PC-9 (cell line): Measurements from ENCODE around the gene DNASE1L1. TPM values are rescaled to one million over a fixed set of nuclear protein-coding genes. Genes with fewer than 3 reads are reported as not detected.
A peak's percentile ranks its signal among the peaks of the same experiment; 100 is the strongest.

Experiments
- BruUV-seq: library from RNA; stranded (reverse); fragments of 400-500 nt; replicated peaks from 2 replicates; lab custom pipeline; 2021; lab: Mats Ljungman, UMichigan
- CTCF ChIA-PET: fragments of 300-600 bp; sonication (Branson Sonifier 250); formaldehyde crosslinking; loops from one replicate; lab custom pipeline; 2022; ENCODE audit warnings: antibody characterized with exemption; lab: Charles Lee
- POLR2A ChIA-PET: fragments of 300-600 bp; sonication (Branson Sonifier 250); formaldehyde crosslinking; loops from one replicate; lab custom pipeline; 2022; ENCODE audit warnings: antibody characterized with exemption; ENCODE audit not compliant: unreplicated experiment; lab: Charles Lee
- DNase-seq, 2 experiments: peaks; one replicate each; pipeline versions ENCODE4 v3.0.0 to v3.0.0-alpha.2; 2015 to 2022; ENCODE audit warnings: mixed read lengths in 1 of 2
- H2AFZ ChIP-seq: fragments of 200-600 bp; sonication (generic); 2 replicates; pipeline ENCODE4 v1.8.1; 2017; ENCODE audit warnings: antibody characterized with exemption
- H3F3A ChIP-seq: fragments of 200-600 bp; sonication (generic); 2 replicates; pipeline ENCODE4 v1.8.1; 2017; ENCODE audit warnings: antibody characterized with exemption, mild to moderate bottlenecking, low read depth; ENCODE audit not compliant: insufficient read depth
- H3K27ac ChIP-seq: fragments of 200-600 bp; sonication (generic); 2 replicates; pipeline ENCODE4 v1.6.1; 2016; ENCODE audit warnings: mixed run types
- H3K27me3 ChIP-seq: fragments of 200-600 bp; sonication (generic); 2 replicates; pipeline ENCODE4 v1.6.1; 2016; ENCODE audit warnings: low read depth, mixed run types; ENCODE audit not compliant: insufficient read depth
- H3K36me3 ChIP-seq: fragments of 200-600 bp; sonication (generic); 2 replicates; pipeline ENCODE4 v1.6.1; 2016; ENCODE audit warnings: low read depth, mixed run types
- H3K4me1 ChIP-seq: fragments of 200-600 bp; sonication (generic); replicated peaks from 2 replicates; pipeline ENCODE4 v1.6.1; 2016; ENCODE audit warnings: mixed run types; ENCODE audit not compliant: insufficient read depth
- H3K4me2 ChIP-seq: fragments of 200-600 bp; sonication (generic); 2 replicates; pipeline ENCODE4 v1.6.1; 2017; ENCODE audit warnings: mixed run types
- H3K4me3 ChIP-seq: fragments of 200-600 bp; sonication (generic); 2 replicates; pipeline ENCODE4 v1.6.1; 2016; ENCODE audit warnings: mixed run types
- H3K79me2 ChIP-seq: fragments of 200-600 bp; sonication (generic); 2 replicates; pipeline ENCODE4 v1.6.1; 2017; ENCODE audit warnings: low read depth, mixed run types
- H3K9me2 ChIP-seq: fragments of 200-600 bp; sonication (generic); 2 replicates; pipeline ENCODE4 v1.8.1; 2017; ENCODE audit warnings: mild to moderate bottlenecking; ENCODE audit not compliant: insufficient read depth
- H3K9me3 ChIP-seq: fragments of 200-600 bp; sonication (generic); 2 replicates; pipeline ENCODE4 v1.8.1; 2016; ENCODE audit warnings: low read depth; ENCODE audit not compliant: insufficient read depth
- H4K20me1 ChIP-seq: fragments of 200-600 bp; sonication (generic); 2 replicates; pipeline ENCODE4 v1.8.1; 2017; ENCODE audit not compliant: insufficient read depth
- CTCF ChIP-seq: fragments of 200-600 bp; sonication (generic); conservative IDR thresholded peaks from 2 replicates; pipeline ENCODE4 v1.6.1; 2017; ENCODE audit warnings: mixed run types, antibody characterized with exemption, mild to moderate bottlenecking, moderate library complexity
- EZH2 ChIP-seq: fragments of 200-600 bp; sonication (generic); IDR thresholded peaks from 2 replicates; pipeline ENCODE4 v1.8.0; 2017; ENCODE audit warnings: antibody characterized with exemption, low read depth
- intact Hi-C: fragments of 100-400 bp; cut with micrococcal nuclease; formaldehyde crosslinking; loops from one replicate; pipeline ENCODE4 v1.10.0; 2022; ENCODE audit not compliant: unreplicated experiment
- total RNA-seq: library from RNA; stranded (reverse); gene quantifications from 2 replicates; pipeline ENCODE4 v1.2.3, GENCODE V29; 2021

Gene DNASE1L1
- total RNA-seq, 1 experiment from 2014 or later = 28.3 TPM

GRCh38 chrX:154358829-154359228, 50.2 kb downstream of the DNASE1L1 start:
- Histone ChIP-seq H3K27ac (no peak overlapping the region), H3K9me3 (no peaks in the 10 kb centered on the region), H3K4me3 (no peak overlapping the region), H3K4me1 (no peaks in the 10 kb centered on the region), H3K9me2 (no peaks in the 10 kb centered on the region), H3K79me2 (no peaks in the 10 kb centered on the region), H3K36me3 (no peaks in the 10 kb centered on the region), H2AFZ (no peak overlapping the region), H4K20me1 (0 out of 2 replicates have a peak, but pooled peaks cover 10% of the 10 kb centered on the region), H3K27me3 (no peaks in the 10 kb centered on the region), H3K4me2 (no peak overlapping the region), H3F3A (no peaks in the 10 kb centered on the region; the same call in 1 of the 2 replicates)
- POLR2A ChIA-PET = no interaction called here
- BruUV-seq = no TSS peak
- intact Hi-C loops = no loop called here
- CTCF ChIA-PET = no interaction called here
- TF ChIP-seq CTCF (no peak), EZH2 (no peak)
- no peak for DNase-seq

- Histone ChIP-seq H3K36me3 (no peaks in the 10 kb centered on the region), H3K9me2 (no peaks in the 10 kb centered on the region), H3K27me3 (no peaks in the 10 kb centered on the region), H3F3A (no peaks in the 10 kb centered on the region; the same call in 1 of the 2 replicates), H3K79me2 (no peaks in the 10 kb centered on the region), H3K4me2 (no peak overlapping the region), H3K4me1 (no peaks in the 10 kb centered on the region), H3K9me3 (no peaks in the 10 kb centered on the region), H3K27ac (no peak overlapping the region), H4K20me1 (0 out of 2 replicates have a peak, but pooled peaks cover 10% of the 10 kb centered on the region), H3K4me3 (no peak overlapping the region), H2AFZ (no peak overlapping the region)
- no peak for DNase-seq
- TF ChIP-seq EZH2 (no peak), CTCF (no peak)
- ChIA-PET POLR2A (no interaction called here), CTCF (no interaction called here)
- BruUV-seq = no TSS peak
- intact Hi-C loops = no loop called here
Observed at GRCh38 chrX:154358011-154358410, 51.0 kb downstream of the DNASE1L1 start.

GRCh38 chrX:154357205-154357604, 51.8 kb downstream of the DNASE1L1 start:
- no peaks in the 10 kb centered on the region for H3K36me3 ChIP-seq
- no peaks in the 10 kb centered on the region for H3K27me3 ChIP-seq
- H3K4me3 ChIP-seq = no peak overlapping the region
- TF ChIP-seq CTCF (no peak), EZH2 (no peak)
- intact Hi-C loops = no loop called here
- no peaks in the 10 kb centered on the region for H3K9me2 ChIP-seq
- H3F3A ChIP-seq = no peaks in the 10 kb centered on the region
- no TSS peak for BruUV-seq
- H3K4me2 ChIP-seq = no peak overlapping the region
- no peak overlapping the region for H3K27ac ChIP-seq
- DNase-seq = peak in 1 of 2 experiments; percentile 3
- no peaks in the 10 kb centered on the region for H3K4me1 ChIP-seq
- ChIA-PET POLR2A (no interaction called here), CTCF (no interaction called here)
- no peaks in the 10 kb centered on the region for H3K79me2 ChIP-seq
- H3K9me3 ChIP-seq = no peaks in the 10 kb centered on the region
- H2AFZ ChIP-seq = no peak overlapping the region
- 0 out of 2 replicates have a peak, but pooled peaks cover 10% of the 10 kb centered on the region for H4K20me1 ChIP-seq
